GM21737 (cell line): ENCODE data around the gene AVL9.

Source experiments
- ATAC-seq: cut with Tn5 transposase; IDR thresholded peaks from one replicate; pipeline ENCODE4 v1.9.1; 2021; ENCODE audit warnings: mild to moderate bottlenecking, moderate library complexity; ENCODE audit not compliant: unreplicated experiment

The AVL9 gene

GRCh38 chr7:32532716-32533115, 37.4 kb downstream of the AVL9 start:
- no peak for ATAC-seq

- ATAC-seq: no peak
These were observed 38.2 kb downstream of the AVL9 start for GRCh38 chr7:32533276-32534029.

DNA sequence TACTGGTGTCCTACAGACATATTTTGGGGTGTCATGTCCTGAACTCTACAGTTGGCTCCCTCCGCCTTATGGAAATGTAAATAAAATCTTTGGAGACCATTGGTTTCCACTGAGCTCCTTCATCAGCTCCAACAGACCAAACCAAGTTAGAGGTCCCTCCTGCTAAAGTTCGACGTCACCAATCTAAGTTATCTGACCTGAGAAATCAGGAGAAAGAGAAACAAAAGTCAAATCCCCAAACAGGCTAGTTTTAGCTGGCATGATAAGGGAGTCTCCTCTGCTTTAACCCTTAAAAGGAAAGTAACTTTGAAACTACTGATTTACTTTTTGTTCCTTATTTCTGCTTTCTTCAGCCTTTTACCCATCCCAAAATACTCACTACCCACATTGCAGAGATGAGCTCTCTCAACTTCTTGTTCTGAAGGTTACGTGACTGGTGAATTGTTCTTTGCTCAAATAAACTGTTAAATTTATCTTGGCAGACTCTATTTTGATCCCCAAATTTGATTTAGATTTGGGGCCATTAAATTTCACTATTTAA, 39.9 kb downstream of the AVL9 start:
- ATAC-seq: no peak

GRCh38 chr7:32536016-32536415, 40.7 kb downstream of the AVL9 start:
- ATAC-seq: no peak

DNA sequence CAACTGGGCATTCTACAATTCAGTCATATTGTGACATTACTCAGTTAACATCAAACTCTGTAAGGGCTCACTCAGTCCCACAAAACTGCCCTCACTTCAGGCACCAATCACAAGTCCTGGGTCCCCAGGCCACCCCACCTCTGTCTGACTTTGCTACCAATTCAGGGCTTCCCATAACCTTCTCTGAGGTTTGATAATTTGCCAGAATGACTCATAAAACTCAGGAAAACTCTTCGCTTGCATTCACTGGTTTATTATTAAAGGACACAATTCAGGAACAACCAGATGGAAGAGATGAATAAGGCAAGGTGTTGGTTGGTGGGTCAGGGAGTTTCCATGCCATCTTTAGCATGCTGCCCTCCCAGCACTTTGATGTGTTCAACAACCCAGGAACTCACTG, 41.3 kb downstream of the AVL9 start:
- no peak for ATAC-seq

GRCh38 chr7:32537760-32538159, 42.5 kb downstream of the AVL9 start:
- ATAC-seq: no peak

GRCh38 chr7:32539366-32539765, 44.1 kb downstream of the AVL9 start:
- ATAC-seq: no peak

GRCh38 chr7:32539919-32540531, 44.7 kb downstream of the AVL9 start:
- no peak for ATAC-seq

DNA sequence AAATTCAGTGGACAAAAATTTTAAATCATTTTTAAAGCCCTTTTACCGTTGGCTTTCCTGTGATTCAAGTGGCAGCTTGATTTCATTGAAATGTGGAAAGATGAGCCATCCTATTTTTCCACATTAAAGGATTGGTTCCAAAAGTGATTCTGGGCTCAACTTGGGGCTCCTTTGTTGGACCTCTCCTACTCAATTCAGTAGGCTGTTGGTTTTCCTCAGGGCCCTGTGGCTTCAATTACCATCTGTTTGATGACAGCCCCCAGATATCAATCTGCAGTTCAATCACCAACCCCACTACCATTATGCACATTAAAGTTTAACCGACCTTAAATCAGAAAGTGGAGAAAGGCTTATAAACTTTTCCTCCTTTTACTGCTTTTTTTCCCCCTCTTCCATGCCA, 47.3 kb downstream of the AVL9 start:
- no peak for ATAC-seq

- ATAC-seq: no peak
These were observed 64.2 kb downstream of the AVL9 start for GRCh38 chr7:32559480-32559879.

- ATAC-seq: no peak
These were observed 64.8 kb downstream of the AVL9 start for GRCh38 chr7:32560075-32560474.

- ATAC-seq: no peak
These were observed 66.3 kb downstream of the AVL9 start for GRCh38 chr7:32561613-32562012.

GRCh38 chr7:32564542-32564941, 69.3 kb downstream of the AVL9 start:
- no peak for ATAC-seq

DNA sequence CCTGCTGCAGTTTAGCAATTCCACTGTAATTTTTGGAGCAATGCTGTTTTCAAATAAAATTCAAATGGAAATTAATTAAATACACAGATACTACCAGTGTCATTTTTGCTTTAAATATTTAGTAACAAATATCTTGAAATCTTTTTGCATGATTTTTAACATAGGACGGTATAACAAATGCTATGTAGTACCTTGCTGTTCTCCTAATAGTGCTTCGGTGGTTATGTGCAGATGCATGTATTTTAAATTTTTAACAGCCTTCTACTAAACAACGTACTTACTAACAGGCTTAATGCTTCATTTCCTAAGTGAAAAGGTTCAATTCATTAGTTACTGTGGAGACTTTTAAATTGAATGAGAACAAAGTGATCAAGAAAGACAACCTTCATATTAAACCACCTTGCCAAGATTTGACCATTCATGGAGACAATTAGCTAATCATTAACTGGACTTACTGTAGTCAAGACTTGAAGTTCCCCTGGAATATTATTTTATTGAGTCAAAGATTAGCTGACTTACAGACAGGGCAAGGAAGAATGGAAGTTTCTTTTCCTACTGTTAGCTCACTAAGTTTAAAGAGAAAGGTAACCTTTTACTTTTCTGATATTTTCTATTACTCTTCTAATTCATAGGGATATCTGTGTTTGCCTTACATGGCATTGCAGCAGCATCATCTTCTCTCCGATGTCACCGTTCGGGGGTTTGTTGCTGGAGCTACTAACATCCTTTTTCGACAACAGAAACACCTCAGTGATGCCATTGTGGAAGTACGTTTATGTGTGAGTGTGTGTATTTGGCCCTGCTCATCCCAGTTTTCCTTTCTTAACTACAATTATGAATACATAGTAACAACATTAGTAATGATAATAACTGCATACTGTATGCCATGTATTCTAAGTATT, 74.3 kb downstream of the AVL9 start:
- no peak for ATAC-seq

GRCh38 chr7:32573110-32573687, 77.9 kb downstream of the AVL9 start:
- no peak for ATAC-seq

DNA sequence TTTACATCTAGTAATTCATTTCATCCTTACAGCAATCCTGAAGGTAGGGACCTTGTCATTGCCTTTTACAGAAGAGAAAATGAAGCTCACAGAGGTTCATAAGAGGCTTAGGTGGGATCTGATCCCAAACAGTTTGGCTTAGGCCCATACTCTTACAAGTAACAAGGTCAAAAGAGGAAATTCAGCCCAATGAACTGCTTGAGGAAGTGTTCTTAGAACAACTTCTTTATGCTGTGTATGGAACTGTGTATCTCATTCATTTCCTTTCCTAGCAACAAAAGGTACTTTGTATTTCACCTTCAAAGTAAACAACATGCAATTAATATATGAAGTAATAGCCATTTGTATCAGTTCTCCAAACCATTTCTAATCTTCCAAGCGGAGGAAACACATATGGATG, 79.3 kb downstream of the AVL9 start:
- no peak for ATAC-seq

- ATAC-seq: no peak
These were observed 82.1 kb downstream of the AVL9 start for GRCh38 chr7:32577421-32577820.

GRCh38 chr7:32579776-32580175, 84.5 kb downstream of the AVL9 start:
- no peak for ATAC-seq

- ATAC-seq: no peak
These were observed 85.4 kb downstream of the AVL9 start for GRCh38 chr7:32580646-32581045.

- no peak for ATAC-seq
These were observed 86.7 kb downstream of the AVL9 start for GRCh38 chr7:32582036-32582435.

- ATAC-seq: no peak
These were observed 88.5 kb downstream of the AVL9 start for GRCh38 chr7:32583791-32584190.
